PC-3 (cell line): ENCODE data around the gene CFAP99.

ENCODE experiments used
- CTCF ChIP-seq: fragments of 300-600 bp; sonication (generic); conservative IDR thresholded peaks from 2 replicates; pipeline ENCODE4 v1.5.1; 2017; ENCODE audit warnings: antibody characterized with exemption, low read depth, mild to moderate bottlenecking, low read length
- EZH2 ChIP-seq: fragments of 300-600 bp; sonication (generic); IDR thresholded peaks from one replicate; pipeline ENCODE4 v1.6.1; 2017; ENCODE audit warnings: antibody characterized with exemption, mild to moderate bottlenecking, low read length; ENCODE audit not compliant: unreplicated experiment
- EZH2phosphoT487 ChIP-seq: fragments of 300-600 bp; sonication (generic); IDR thresholded peaks from 2 replicates; pipeline ENCODE4 v1.6.1; 2018; ENCODE audit warnings: mild to moderate bottlenecking, antibody characterized with exemption, low read length, borderline replicate concordance

GRCh38 chr4:2489081-2489805 is 70.5 kb downstream of the CFAP99 start:
- TF ChIP-seq CTCF (no peak), EZH2phosphoT487 (no peak), EZH2 (no peak)
